T-cell (primary cell): ENCODE measurements around the gene SYNE1. TPM values are rescaled to one million over a fixed set of nuclear protein-coding genes. Genes with fewer than 3 reads are reported as not detected.
A peak's percentile ranks its signal among the peaks of the same experiment; 100 is the strongest.

ENCODE experiments used
- ATAC-seq, 4 experiments: fragments of 200-7000 bp in 3 of 4; fragments of 150-1000 bp in 1 of 4; cut with Tn5 transposase; replicated peaks in 1 of 4; 1 replicate in 3 of 4; 2 replicates in 1 of 4; pipeline ENCODE4 v1.10.0; 2021; ENCODE audit warnings: moderate library complexity in 3 of 4, mild to moderate bottlenecking in 2 of 4, moderate number of reproducible peaks in 1 of 4
- CTCF ChIA-PET, 2 donors: fragments of 300-600 bp; sonication (Branson Sonifier 250); formaldehyde crosslinking; loops; one replicate each; lab custom pipeline; 2022; ENCODE audit warnings: antibody characterized with exemption in 2 of 2; lab: Charles Lee
- POLR2A ChIA-PET, 2 donors: fragments of 300-600 bp; sonication (Branson Sonifier 250); formaldehyde crosslinking; loops; one replicate each; lab custom pipeline; 2022; ENCODE audit warnings: antibody characterized with exemption in 2 of 2; lab: Charles Lee
- DNase-seq, 35 experiments: peaks; one replicate each; pipeline versions ENCODE4 v3.0.0 to v3.0.0-alpha.2; 2013 to 2023
- H3K27ac ChIP-seq: one replicate; pipeline ENCODE4 v1.5.1; 2013; ENCODE audit warnings: low read length
- H3K27me3 ChIP-seq, 2 experiments: replicated peaks in 1 of 2; 1 replicate in 1 of 2; 2 replicates in 1 of 2; pipeline versions ENCODE4 v1.6.1 to v1.7.0; 2013; ENCODE audit warnings: low read length in 1 of 2, mixed read lengths in 1 of 2; ENCODE audit not compliant: control insufficient read depth in 2 of 2, insufficient read depth in 2 of 2; ENCODE audit errors: extremely low read depth in 1 of 2
- H3K36me3 ChIP-seq, 2 donors: 1 replicate in 1 of 2; 2 replicates in 1 of 2; pipeline versions ENCODE4 v1.6.1 to v1.7.0; 2013; ENCODE audit warnings: low read length in 1 of 2; ENCODE audit not compliant: control insufficient read depth in 2 of 2, insufficient read depth in 1 of 2; ENCODE audit errors: extremely low read depth in 1 of 2
- H3K4me1 ChIP-seq, 2 experiments: 1 replicate in 1 of 2; 2 replicates in 1 of 2; pipeline versions ENCODE4 v1.6.1 to v1.7.0; 2013; ENCODE audit warnings: low read length in 2 of 2, mixed read lengths in 1 of 2; ENCODE audit not compliant: insufficient read depth in 2 of 2, control insufficient read depth in 1 of 2; ENCODE audit errors: extremely low read depth in 1 of 2
- H3K4me3 ChIP-seq, 2 donors: 1 replicate in 1 of 2; 2 replicates in 1 of 2; pipeline versions ENCODE4 v1.5.1 to v1.7.0; 2013; ENCODE audit warnings: mild to moderate bottlenecking in 2 of 2, low read length in 1 of 2, moderate library complexity in 1 of 2; ENCODE audit not compliant: control insufficient read depth in 1 of 2; ENCODE audit errors: extremely low read depth in 1 of 2
- H3K9me3 ChIP-seq: 2 replicates; pipeline ENCODE4 v1.7.0; 2013
- H3K27ac Mint-ChIP-seq, 2 donors: one replicate each; pipeline ENCODE4 v1.8.0; 2020 to 2021; ENCODE audit warnings: mild to moderate bottlenecking in 2 of 2, mixed read lengths in 2 of 2
- H3K27me3 Mint-ChIP-seq, 2 donors: one replicate each; pipeline ENCODE4 v1.8.0; 2021 to 2022; ENCODE audit warnings: mixed read lengths in 2 of 2
- H3K36me3 Mint-ChIP-seq: one replicate; pipeline ENCODE4 v1.8.0; 2021; ENCODE audit warnings: mixed read lengths
- H3K4me1 Mint-ChIP-seq, 3 donors: one replicate each; pipeline ENCODE4 v1.8.0; 2020 to 2022; ENCODE audit warnings: mixed read lengths in 3 of 3, mild to moderate bottlenecking in 1 of 3
- H3K4me3 Mint-ChIP-seq, 3 donors: one replicate each; pipeline ENCODE4 v1.8.0; 2020 to 2022; ENCODE audit warnings: mild to moderate bottlenecking in 3 of 3, mixed read lengths in 3 of 3, moderate library complexity in 3 of 3
- H3K9me3 Mint-ChIP-seq, 3 donors: one replicate each; pipeline ENCODE4 v1.8.0; 2020 to 2022; ENCODE audit warnings: mixed read lengths in 3 of 3
- WGBS: methylation state at CpG from one replicate; pipeline ENCODE4 v1.1.5; 2013; ENCODE audit warnings: missing lambda C conversion rate; ENCODE audit not compliant: insufficient coverage; 5-methylcytosine and 5-hydroxymethylcytosine counted together
- total RNA-seq, 35 experiments: library from RNA in 6 of 35; stranded (reverse) in 6 of 35; fragments of 120-200 nt in 1 of 35; gene quantifications; one replicate each; pipeline versions ENCODE4 v1.2.1 to v1.2.4 and lab custom pipeline; 2013 to 2026

Gene SYNE1
- total RNA-seq, 5 donors from 2014 or later (not counting 1 experiment from before 2014, with no cell fraction given): 174 to 235 (median 192) TPM

GRCh38 chr6:152167641-152168603 is 469.2 kb downstream of the SYNE1 start:
- Mint-ChIP-seq H3K27ac (peak overlapping the region; percentile 51 to 73), H3K9me3 (peaks cover 0 to 3% (median 0%) of the 10 kb centered on the region in 3 donors), H3K4me3 (no peak overlapping the region), H3K27me3 (no peaks in the 10 kb centered on the region), H3K36me3 (peaks cover 61% of the 10 kb centered on the region), H3K4me1 (peaks cover 36 to 47% (median 42%) of the 10 kb centered on the region in 3 donors)
- ATAC-seq: no peak
- Histone ChIP-seq H3K4me1 (peaks cover 0 to 21% of the 10 kb centered on the region in 2 experiments), H3K27me3 (no peaks in the 10 kb centered on the region), H3K36me3 (peaks cover 10 to 70% of the 10 kb centered on the region in 2 donors), H3K27ac (no peak overlapping the region), H3K9me3 (no peaks in the 10 kb centered on the region), H3K4me3 (no peak overlapping the region)
- POLR2A ChIA-PET: no interaction called here
- CTCF ChIA-PET: interaction anchor here in 1 of 2 donors (0.6 to 1.1 kb wide), 4 partner anchors 17 to 403 kb away, joined by 3 to 7 read pairs (median 4); no protein-coding TSS in a partner anchor
- 100% methylated on average over 8 of the region's 13 CpGs for WGBS
- DNase-seq: no peak

GRCh38 chr6:152166897-152167296 is 470.3 kb downstream of the SYNE1 start:
- CTCF ChIA-PET: no interaction called here
- DNase-seq (no peak), ATAC-seq (no peak)
- no peaks in the 10 kb centered on the region for H3K9me3 ChIP-seq
- Mint-ChIP-seq H3K4me1 (peaks cover 37 to 45% (median 40%) of the 10 kb centered on the region in 3 donors), H3K9me3 (peaks cover 0 to 3% (median 0%) of the 10 kb centered on the region in 3 donors), H3K27ac (no peak overlapping the region), H3K27me3 (no peaks in the 10 kb centered on the region), H3K36me3 (peaks cover 62% of the 10 kb centered on the region), H3K4me3 (no peak overlapping the region)
- H3K27ac ChIP-seq: no peak overlapping the region
- peaks cover 6 to 67% of the 10 kb centered on the region in 2 donors for H3K36me3 ChIP-seq
- POLR2A ChIA-PET: no interaction called here
- H3K27me3 ChIP-seq: no peaks in the 10 kb centered on the region
- 100% methylated on average over 1 of the region's 5 CpGs for WGBS
- peaks cover 0 to 16% of the 10 kb centered on the region in 2 experiments for H3K4me1 ChIP-seq
- no peak overlapping the region for H3K4me3 ChIP-seq

GRCh38 chr6:152166497-152166896 is 470.7 kb downstream of the SYNE1 start:
- H3K9me3 Mint-ChIP-seq: peaks cover 0 to 3% (median 0%) of the 10 kb centered on the region in 3 donors
- ATAC-seq (no peak), DNase-seq (no peak)
- peaks cover 6 to 68% of the 10 kb centered on the region in 2 donors for H3K36me3 ChIP-seq
- peaks cover 0 to 19% of the 10 kb centered on the region in 2 experiments for H3K4me1 ChIP-seq
- 57% methylated on average over 1 of the region's 4 CpGs for WGBS
- no peak overlapping the region for H3K4me3 ChIP-seq
- ChIA-PET CTCF (interaction anchor here in 1 of 2 donors (0.7 kb wide), 1 partner anchor 1236 kb away, joined by 3 read pairs; no protein-coding TSS in a partner anchor), POLR2A (no interaction called here)
- H3K27me3 ChIP-seq: no peaks in the 10 kb centered on the region
- no peaks in the 10 kb centered on the region for H3K9me3 ChIP-seq
- peaks cover 62% of the 10 kb centered on the region for H3K36me3 Mint-ChIP-seq
- H3K4me1 Mint-ChIP-seq: peaks cover 37 to 45% (median 38%) of the 10 kb centered on the region in 3 donors
- no peaks in the 10 kb centered on the region for H3K27me3 Mint-ChIP-seq
- no peak overlapping the region for H3K27ac Mint-ChIP-seq
- H3K27ac ChIP-seq: no peak overlapping the region
- no peak overlapping the region for H3K4me3 Mint-ChIP-seq

GRCh38 chr6:152164957-152165356 is 472.2 kb downstream of the SYNE1 start:
- Mint-ChIP-seq H3K9me3 (no peaks in the 10 kb centered on the region), H3K27ac (peak overlapping the region in 1 of 2 donors; percentile 9), H3K4me3 (no peak overlapping the region), H3K4me1 (peaks cover 23 to 36% (median 31%) of the 10 kb centered on the region in 3 donors), H3K27me3 (no peaks in the 10 kb centered on the region), H3K36me3 (peaks cover 51% of the 10 kb centered on the region)
- DNase-seq (no peak), ATAC-seq (no peak)
- H3K36me3 ChIP-seq: peaks cover 12 to 64% of the 10 kb centered on the region in 2 donors
- CTCF ChIA-PET: interaction anchor here in 1 of 2 donors (1.2 kb wide), 1 partner anchor 37 kb away, joined by 3 read pairs; no protein-coding TSS in a partner anchor
- peaks cover 0 to 6% of the 10 kb centered on the region in 2 experiments for H3K4me1 ChIP-seq
- no peaks in the 10 kb centered on the region for H3K27me3 ChIP-seq
- WGBS: 63% methylated on average over 1 of the region's 5 CpGs
- no peak overlapping the region for H3K27ac ChIP-seq
- H3K9me3 ChIP-seq: no peaks in the 10 kb centered on the region
- no peak overlapping the region for H3K4me3 ChIP-seq
- POLR2A ChIA-PET: interaction anchor here (0.5 to 1.2 kb wide), 2 partner anchors 16 to 213 kb away, joined by 4 to 5 read pairs; no protein-coding TSS in a partner anchor

- no peak overlapping the region for H3K4me3 ChIP-seq
- no peaks in the 10 kb centered on the region for H3K9me3 ChIP-seq
- Mint-ChIP-seq H3K4me3 (no peak overlapping the region), H3K27me3 (no peaks in the 10 kb centered on the region), H3K27ac (peak overlapping the region; percentile 60 to 61), H3K9me3 (no peaks in the 10 kb centered on the region), H3K36me3 (peaks cover 46% of the 10 kb centered on the region), H3K4me1 (peaks cover 12 to 25% (median 25%) of the 10 kb centered on the region in 3 donors)
- H3K27me3 ChIP-seq: no peaks in the 10 kb centered on the region
- CTCF ChIA-PET: interaction anchor here in 1 of 2 donors (0.8 kb wide), 1 partner anchor 116 kb away, joined by 4 read pairs; no protein-coding TSS in a partner anchor
- peaks cover 6 to 68% of the 10 kb centered on the region in 2 donors for H3K36me3 ChIP-seq
- POLR2A ChIA-PET: no interaction called here
- peaks cover 0 to 4% of the 10 kb centered on the region in 2 experiments for H3K4me1 ChIP-seq
- DNase-seq: no peak
- peak overlapping the region; percentile 36 for H3K27ac ChIP-seq
- ATAC-seq: no peak
Measured at GRCh38 chr6:152161501-152161900, 475.7 kb downstream of the SYNE1 start.

GRCh38 chr6:152160346-152160745 is 476.8 kb downstream of the SYNE1 start:
- no peak overlapping the region for H3K4me3 ChIP-seq
- Mint-ChIP-seq H3K4me1 (peaks cover 11 to 25% (median 18%) of the 10 kb centered on the region in 3 donors), H3K4me3 (no peak overlapping the region), H3K9me3 (no peaks in the 10 kb centered on the region), H3K27ac (peak overlapping the region; percentile 52 to 57), H3K27me3 (no peaks in the 10 kb centered on the region), H3K36me3 (peaks cover 49% of the 10 kb centered on the region)
- POLR2A ChIA-PET: interaction anchor here in 1 of 2 donors (0.6 kb wide), 1 partner anchor 53 kb away, joined by 3 read pairs; no protein-coding TSS in a partner anchor
- no peaks in the 10 kb centered on the region for H3K9me3 ChIP-seq
- CTCF ChIA-PET: interaction anchor here in 1 of 2 donors (0.9 kb wide), 1 partner anchor 12 kb away, joined by 4 read pairs; no protein-coding TSS in a partner anchor
- ATAC-seq (peak in 3 of 4 experiments; percentile 24 to 47 (median 40)), DNase-seq (peak in 1 of 35 experiments; percentile 46)
- no peaks in the 10 kb centered on the region for H3K27me3 ChIP-seq
- H3K36me3 ChIP-seq: peaks cover 12 to 68% of the 10 kb centered on the region in 2 donors
- H3K27ac ChIP-seq: no peak overlapping the region
- peaks cover 0 to 4% of the 10 kb centered on the region in 2 experiments for H3K4me1 ChIP-seq
- no CpG with 5 or more reads among the region's 3 CpGs for WGBS
